ENCODE results near the gene TDRD12.
"Not testable (repeated sequence)": the region's sequence is repeated elsewhere in the genome, so short reads cannot be mapped to it uniquely, and the experiment has no call there.

The TDRD12 gene

GRCh38 chr19:32694316-32694715 lies 25.3 kb upstream of the TDRD12 start:
- DNase-seq = not testable (repeated sequence)

- DNase-seq = not testable (repeated sequence)
Observed at GRCh38 chr19:32694851-32695250, 24.7 kb upstream of the TDRD12 start.

- DNase-seq = not testable (repeated sequence)
Observed at GRCh38 chr19:32695506-32695905, 24.1 kb upstream of the TDRD12 start.

- not testable (repeated sequence) for DNase-seq
Observed at GRCh38 chr19:32696771-32697170, 22.8 kb upstream of the TDRD12 start.

GRCh38 chr19:32700129-32700528 lies 19.4 kb upstream of the TDRD12 start:
- DNase-seq = not testable (repeated sequence)

- no peak for DNase-seq
Observed at GRCh38 chr19:32702010-32702409, 17.6 kb upstream of the TDRD12 start.

GRCh38 chr19:32704006-32704405 lies 15.6 kb upstream of the TDRD12 start:
- not testable (repeated sequence) for DNase-seq

GRCh38 chr19:32708457-32708856 lies 11.1 kb upstream of the TDRD12 start:
- peak; percentile 41 for DNase-seq

GRCh38 chr19:32709032-32709431 lies 10.5 kb upstream of the TDRD12 start:
- DNase-seq = no peak

- DNase-seq = no peak
Observed at GRCh38 chr19:32711747-32712146, 7.8 kb upstream of the TDRD12 start.

GRCh38 chr19:32716203-32716602 lies 3.4 kb upstream of the TDRD12 start:
- not testable (repeated sequence) for DNase-seq

- DNase-seq = no peak
Observed at GRCh38 chr19:32717496-32717895, 2.1 kb upstream of the TDRD12 start.

GRCh38 chr19:32718286-32718685 lies 1.3 kb upstream of the TDRD12 start:
- no peak for DNase-seq

GRCh38 chr19:32720216-32720935 lies 809 bp downstream of the TDRD12 start:
- DNase-seq = no peak

- no peak for DNase-seq
Observed at GRCh38 chr19:32720936-32721250, 1.3 kb downstream of the TDRD12 start.

GRCh38 chr19:32735936-32736335 lies 16.4 kb downstream of the TDRD12 start:
- no peak for DNase-seq

GRCh38 chr19:32743021-32743420 lies 23.5 kb downstream of the TDRD12 start:
- DNase-seq = no peak

- DNase-seq = no peak
Observed at GRCh38 chr19:32743447-32743846, 23.9 kb downstream of the TDRD12 start.

GRCh38 chr19:32744555-32745325 lies 25.2 kb downstream of the TDRD12 start:
- no peak for DNase-seq

GRCh38 chr19:32745594-32746251 lies 26.2 kb downstream of the TDRD12 start:
- not testable (repeated sequence) for DNase-seq

GRCh38 chr19:32746631-32747196 lies 27.1 kb downstream of the TDRD12 start:
- DNase-seq = peak; percentile 26

- peak; percentile 29 for DNase-seq
Observed at GRCh38 chr19:32748497-32748896, 28.9 kb downstream of the TDRD12 start.

- no peak for DNase-seq
Observed at GRCh38 chr19:32748948-32749347, 29.4 kb downstream of the TDRD12 start.

GRCh38 chr19:32749361-32749760 lies 29.8 kb downstream of the TDRD12 start:
- no peak for DNase-seq
